ENCODE measurements around the gene MAMSTR. TPM values are rescaled to one million over a fixed set of nuclear protein-coding genes. Genes with fewer than 3 reads are reported as not detected.
A peak's percentile ranks its signal among the peaks of the same experiment; 100 is the strongest.

The MAMSTR gene
- total RNA-seq, 4 donors from 2014 or later: 0.26 to 24.2 (median 3.0) TPM; not detected in 1

DNA sequence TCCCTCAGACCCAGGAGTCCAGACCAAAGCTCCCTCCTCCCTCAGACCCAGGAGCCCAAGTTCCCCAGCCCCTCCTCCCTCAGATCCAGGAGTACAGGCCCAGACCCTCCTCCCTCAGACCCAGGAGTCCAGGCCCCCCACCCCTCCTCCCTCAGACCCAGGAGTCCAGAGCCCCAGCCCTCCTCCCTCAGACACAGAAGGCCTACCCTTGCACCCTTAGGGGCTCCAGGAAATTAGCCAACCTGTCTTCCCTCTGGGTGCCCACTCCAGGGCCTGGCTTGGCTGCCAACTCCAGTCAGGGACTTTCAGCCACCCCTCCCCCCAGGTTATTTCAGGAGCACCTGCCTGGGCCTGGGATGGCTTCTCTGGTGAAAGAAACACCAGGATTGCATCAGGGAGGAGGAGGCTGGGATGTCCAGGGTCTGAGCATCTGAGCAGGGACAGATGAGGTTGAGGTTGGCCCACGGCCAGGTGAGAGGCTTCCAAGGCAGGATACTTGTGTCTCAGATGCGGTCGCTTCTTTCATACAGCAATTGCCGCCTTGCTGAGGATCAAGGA is 35.6 kb upstream of the MAMSTR start, which contains the start of gene FGF21:
TSS of gene FGF21 (plus strand) at position 441 of the 558 bp plus-strand sequence. CDS start 713 bp downstream, outside the sequence.
- intact Hi-C loops (cut with DNase I; ENCODE audit: low total_unique reads): no loop called here
- TF ChIP-seq POLR2A (IDR thresholded peaks at IDR 0.05): no peak
- TF ChIP-seq, protein P1, sequence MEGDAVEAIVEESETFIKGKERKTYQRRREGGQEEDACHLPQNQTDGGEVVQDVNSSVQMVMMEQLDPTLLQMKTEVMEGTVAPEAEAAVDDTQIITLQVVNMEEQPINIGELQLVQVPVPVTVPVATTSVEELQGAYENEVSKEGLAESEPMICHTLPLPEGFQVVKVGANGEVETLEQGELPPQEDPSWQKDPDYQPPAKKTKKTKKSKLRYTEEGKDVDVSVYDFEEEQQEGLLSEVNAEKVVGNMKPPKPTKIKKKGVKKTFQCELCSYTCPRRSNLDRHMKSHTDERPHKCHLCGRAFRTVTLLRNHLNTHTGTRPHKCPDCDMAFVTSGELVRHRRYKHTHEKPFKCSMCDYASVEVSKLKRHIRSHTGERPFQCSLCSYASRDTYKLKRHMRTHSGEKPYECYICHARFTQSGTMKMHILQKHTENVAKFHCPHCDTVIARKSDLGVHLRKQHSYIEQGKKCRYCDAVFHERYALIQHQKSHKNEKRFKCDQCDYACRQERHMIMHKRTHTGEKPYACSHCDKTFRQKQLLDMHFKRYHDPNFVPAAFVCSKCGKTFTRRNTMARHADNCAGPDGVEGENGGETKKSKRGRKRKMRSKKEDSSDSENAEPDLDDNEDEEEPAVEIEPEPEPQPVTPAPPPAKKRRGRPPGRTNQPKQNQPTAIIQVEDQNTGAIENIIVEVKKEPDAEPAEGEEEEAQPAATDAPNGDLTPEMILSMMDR (IDR thresholded peaks at IDR 0.05): no peak
- Histone ChIP-seq H3K27me3 (no peaks in the 10 kb centered on the region), H3K4me1 (no peaks in the 10 kb centered on the region), H3K36me3 (no peaks in the 10 kb centered on the region), H3K9me3 (no peaks in the 10 kb centered on the region), H3K27ac (no peak within 1 kb of the TSS), H3K4me3 (no peak within 1 kb of the TSS)
- no peak for DNase-seq

DNA sequence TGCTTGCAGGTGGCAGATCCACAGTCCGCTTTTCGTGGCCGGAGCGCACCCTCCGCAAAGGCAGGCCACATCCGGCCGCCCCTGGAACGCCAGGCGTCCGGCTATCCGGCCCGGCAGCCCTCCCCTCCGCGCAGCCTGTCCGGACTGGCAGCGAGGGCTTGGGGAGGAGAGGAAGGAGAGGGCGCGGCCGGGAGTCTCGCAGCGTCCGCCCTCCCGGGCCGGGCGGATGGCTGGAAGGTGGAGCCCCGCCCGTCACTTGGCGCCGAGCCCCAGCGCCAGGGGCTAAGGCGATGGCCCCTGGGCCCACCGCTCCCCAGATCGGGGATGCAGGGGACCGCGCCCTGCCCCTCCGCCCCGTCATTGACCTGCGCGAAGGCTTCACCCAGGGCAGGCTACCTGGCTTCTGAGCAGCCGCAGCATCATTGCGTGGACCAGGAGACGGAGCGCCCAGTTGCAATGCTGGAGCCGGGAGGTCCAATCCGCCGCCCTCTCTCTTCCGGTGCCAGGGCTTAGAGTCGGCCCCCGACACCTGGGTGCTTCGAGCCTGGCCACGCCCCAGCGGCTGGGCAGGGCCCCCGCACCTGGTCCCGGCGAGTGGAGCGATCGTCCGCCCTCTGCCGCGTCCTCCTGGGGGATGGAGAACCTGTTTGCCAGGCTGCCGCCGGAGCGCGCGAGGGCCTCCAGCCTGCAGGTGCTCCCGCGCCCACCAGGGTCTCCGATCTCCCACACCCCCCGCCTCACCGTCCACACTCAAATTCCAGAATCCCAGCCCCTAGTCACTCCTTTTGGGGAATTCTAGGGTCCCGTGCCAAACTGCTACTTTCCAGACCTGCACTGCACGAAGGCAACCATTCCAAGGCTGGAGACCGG is 33.2 kb upstream of the MAMSTR start, which contains the start of gene FUT1:
TSS of gene FUT1 (minus strand) at position 146 of the 870 bp plus-strand sequence. CDS start 1,360 bp downstream, outside the sequence.
- Histone ChIP-seq H3K36me3 (no peaks in the 10 kb centered on the region), H3K4me1 (no peaks in the 10 kb centered on the region), H3K9me3 (no peaks in the 10 kb centered on the region), H3K27ac (peak within 1 kb of the TSS in 1 of 2 donors; percentile 1), H3K27me3 (no peaks in the 10 kb centered on the region), H3K4me3 (peak within 1 kb of the TSS; percentile 10 to 14)
- DNase-seq: no peak
- intact Hi-C loops (cut with DNase I; ENCODE audit: low total_unique reads): no loop called here
- TF ChIP-seq, protein P1 (IDR thresholded peaks at IDR 0.05): peak in 1 of 4 experiments; percentile 4
- TF ChIP-seq POLR2A (IDR thresholded peaks at IDR 0.05): peak; percentile 24 to 41

DNA sequence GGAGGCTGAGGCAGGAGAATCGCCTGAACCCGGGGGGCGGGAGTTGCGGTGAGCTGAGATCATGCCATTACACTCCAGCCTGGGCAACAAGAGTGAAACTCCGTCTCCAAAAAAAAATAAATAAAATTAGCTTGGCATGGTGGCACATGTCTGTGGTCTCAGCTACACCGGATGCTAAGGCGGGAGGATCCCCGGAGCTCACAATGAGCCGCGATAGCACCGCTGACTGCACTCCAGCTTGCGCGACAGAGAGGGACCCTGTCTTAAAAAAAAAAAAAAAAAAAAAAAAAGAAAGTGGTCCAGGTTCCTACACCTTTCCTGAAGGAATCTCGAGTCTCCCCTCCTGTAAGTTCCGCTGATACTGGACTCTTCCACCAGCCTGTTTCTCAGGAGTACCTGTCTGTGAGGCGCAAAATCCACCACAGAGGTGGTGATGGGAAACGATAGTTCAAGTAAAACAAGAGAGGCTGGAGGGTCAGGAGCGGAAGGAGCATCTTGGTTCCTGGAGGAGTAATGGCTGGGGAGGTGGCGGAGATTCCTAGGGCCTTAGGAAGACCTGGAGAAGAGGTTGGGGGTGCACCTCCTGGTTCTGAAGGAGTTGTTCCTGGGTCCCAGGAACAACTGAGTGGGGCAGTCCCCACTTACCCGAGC is 32.4 kb upstream of the MAMSTR start:
- no peaks in the 10 kb centered on the region for H3K9me3 ChIP-seq
- no peak for DNase-seq
- H3K36me3 ChIP-seq: no peaks in the 10 kb centered on the region
- H3K4me1 ChIP-seq: no peaks in the 10 kb centered on the region
- TF ChIP-seq POLR2A (IDR thresholded peaks at IDR 0.05): no peak
- TF ChIP-seq, protein P1 (IDR thresholded peaks at IDR 0.05): no peak
- no peaks in the 10 kb centered on the region for H3K27me3 ChIP-seq
- peak overlapping the region in 1 of 2 donors; percentile 1 for H3K27ac ChIP-seq
- intact Hi-C loops (cut with DNase I; ENCODE audit: low total_unique reads): no loop called here
- H3K4me3 ChIP-seq: peak overlapping the region; percentile 10 to 14

DNA sequence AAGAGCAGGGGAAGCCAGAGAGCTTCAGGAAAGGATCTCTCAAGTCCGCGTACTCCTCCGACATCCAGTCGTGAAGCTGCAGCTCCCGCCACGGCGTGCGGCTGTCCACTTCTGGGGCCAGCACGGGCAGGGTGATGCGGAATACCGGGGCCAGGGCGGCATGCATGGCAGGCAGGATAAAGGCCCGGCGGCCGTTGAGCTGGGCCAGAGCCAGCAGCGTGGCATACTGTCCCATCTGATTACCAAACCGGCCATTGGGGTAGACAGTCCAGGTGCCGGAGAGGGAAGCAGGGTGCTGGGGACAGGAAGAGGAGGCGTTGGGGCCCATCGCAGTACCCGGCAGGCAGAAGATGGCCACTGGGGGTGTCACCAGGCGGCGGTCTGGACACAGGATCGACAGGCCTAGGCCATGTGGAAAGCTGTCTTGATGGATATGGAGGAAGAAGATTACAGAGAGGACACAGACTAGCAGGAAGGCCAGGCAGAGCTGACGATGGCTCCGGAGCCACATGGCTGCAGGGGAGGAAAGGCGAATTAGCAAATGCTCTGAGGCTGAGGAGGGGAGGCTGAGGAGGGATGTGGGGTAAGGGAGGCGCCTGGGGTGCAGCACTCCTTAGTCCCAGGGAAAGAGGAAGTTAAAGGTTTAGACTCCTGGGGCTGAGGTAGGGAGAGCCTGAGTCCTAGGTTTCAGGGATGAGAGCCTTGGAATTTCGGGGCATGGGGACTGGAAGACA is 31.4 kb upstream of the MAMSTR start:
- intact Hi-C loops (cut with DNase I; ENCODE audit: low total_unique reads): no loop called here
- Histone ChIP-seq H3K9me3 (no peaks in the 10 kb centered on the region), H3K4me3 (no peak overlapping the region), H3K27ac (no peak overlapping the region), H3K4me1 (no peaks in the 10 kb centered on the region), H3K36me3 (no peaks in the 10 kb centered on the region), H3K27me3 (no peaks in the 10 kb centered on the region)
- no peak for DNase-seq
- TF ChIP-seq, protein P1 (IDR thresholded peaks at IDR 0.05): no peak
- no peak for TF ChIP-seq POLR2A (IDR thresholded peaks at IDR 0.05)

All from uterus (tissue), 4 donors.